Glomerular visceral epithelial cell (primary cell): ENCODE results near the gene ZNF442.
"Not testable (repeated sequence)": the region's sequence is repeated elsewhere in the genome, so short reads cannot be mapped to it uniquely, and the experiment has no call there.

Experiments
- DNase-seq: peaks from one replicate; pipeline ENCODE4 v3.0.0-alpha.2; 2016; ENCODE audit errors: extremely low spot score

The ZNF442 gene

GRCh38 chr19:12330340-12330739 lies 35.1 kb downstream of the ZNF442 start:
- no peak for DNase-seq

DNA sequence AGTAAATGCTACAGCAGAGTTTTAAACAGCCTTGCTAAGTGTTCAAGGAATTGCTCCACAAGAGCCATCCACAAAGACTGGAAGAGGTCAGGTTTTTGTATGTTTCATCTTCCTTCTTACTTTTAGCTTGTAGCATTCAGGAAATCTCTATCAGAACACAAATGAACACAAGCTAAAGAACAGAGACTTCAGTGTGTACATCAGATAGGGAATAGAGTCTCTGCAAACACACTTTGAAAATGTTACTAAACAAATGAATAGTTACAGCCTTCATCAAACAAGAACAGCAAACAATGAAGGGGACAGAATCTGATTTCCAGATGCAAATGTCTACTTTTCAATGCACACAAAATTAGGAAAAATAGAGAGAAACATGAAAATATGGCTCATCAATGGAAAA lies 39.8 kb downstream of the ZNF442 start:
- DNase-seq = no peak

DNA sequence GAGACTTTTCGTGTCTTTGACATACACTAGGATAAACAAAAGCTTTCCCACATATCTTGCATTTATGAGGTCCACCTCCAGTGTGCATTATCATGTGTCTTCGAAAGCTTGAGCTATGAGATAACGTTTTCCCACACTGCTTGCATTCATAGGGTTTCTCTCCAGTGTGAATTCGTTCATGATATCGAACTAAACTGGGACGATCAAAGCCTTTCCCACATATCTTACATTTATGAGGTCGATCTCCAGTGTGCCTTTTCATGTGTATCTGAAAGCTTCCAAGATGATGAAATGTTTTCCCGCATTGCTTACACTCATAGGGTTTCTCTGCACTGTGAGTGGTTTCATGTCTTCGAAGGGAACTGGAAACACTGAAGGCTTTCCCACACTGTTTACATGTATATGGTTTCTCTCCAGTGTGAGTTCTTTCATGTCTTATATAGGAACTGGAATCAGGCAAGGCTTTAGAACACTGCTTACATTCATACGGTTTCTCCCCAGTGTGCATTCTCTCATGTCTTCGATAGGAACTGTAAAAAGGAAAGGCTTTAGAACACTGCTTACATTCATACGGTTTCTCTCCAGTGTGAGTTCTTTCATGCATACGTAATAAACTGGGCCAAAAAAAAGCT lies 46.6 kb downstream of the ZNF442 start:
- DNase-seq = no peak

- DNase-seq = no peak
Observed at GRCh38 chr19:12314553-12314952, 50.9 kb downstream of the ZNF442 start.

DNA sequence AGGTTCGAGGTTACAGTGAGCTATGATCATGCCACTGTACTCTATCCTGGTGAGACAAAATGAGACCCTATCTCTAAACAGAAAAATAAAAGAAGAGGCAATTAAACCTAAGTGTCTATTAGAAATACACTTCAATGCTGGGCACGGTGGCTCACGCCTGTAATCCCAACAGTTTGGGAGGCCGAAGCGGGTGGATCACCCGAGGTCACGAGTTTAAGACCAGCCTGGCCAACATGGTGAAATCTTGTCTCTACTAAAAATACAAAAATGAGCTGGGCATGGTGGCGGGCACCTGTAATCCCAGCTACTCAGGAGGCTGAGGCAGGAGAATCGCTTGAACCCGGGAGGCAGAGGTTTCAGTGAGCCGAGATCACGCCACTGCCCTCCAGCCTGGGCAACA lies 56.6 kb downstream of the ZNF442 start:
- DNase-seq = not testable (repeated sequence)
